Fibroblast of the conjunctiva (primary cell): Measurements from ENCODE around the gene USP32.

ENCODE experiments used
- DNase-seq: peaks from one replicate; pipeline ENCODE4 v3.0.0-alpha.2; 2010; ENCODE audit warnings: low read depth

The USP32 gene

GRCh38 chr17:60154616-60155426 is 237.1 kb downstream of the USP32 start:
- peak; percentile 90 for DNase-seq

GRCh38 chr17:60153606-60154390 is 238.1 kb downstream of the USP32 start:
- no peak for DNase-seq

DNA sequence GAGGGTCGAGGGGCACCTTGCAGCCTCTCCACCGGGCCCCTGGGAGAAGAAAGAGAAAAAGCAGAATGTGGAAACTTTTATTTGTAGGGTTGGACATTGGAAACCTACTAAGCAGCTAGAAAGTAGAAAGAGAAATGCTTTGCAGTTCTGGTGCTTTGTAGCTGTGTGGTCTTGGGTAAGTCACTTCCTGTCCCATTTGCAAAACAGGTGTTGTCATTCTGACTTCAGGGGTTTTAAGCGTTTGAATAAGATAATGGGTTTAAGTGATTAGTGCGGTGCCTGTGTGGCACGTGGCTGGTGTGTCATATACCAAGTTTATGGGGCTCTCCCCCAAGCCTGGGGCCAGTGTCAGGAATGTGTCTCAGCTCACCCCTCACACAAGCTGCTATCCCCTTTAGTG is 240.6 kb downstream of the USP32 start:
- no peak for DNase-seq

GRCh38 chr17:60149691-60150582 is 242.0 kb downstream of the USP32 start, which contains the start of gene CA4:
TSS of gene CA4 (plus strand) at chr17:60149973. CDS start at chr17:60150035, 62 bp downstream.
- DNase-seq: no peak

- DNase-seq: no peak
These were observed 243.6 kb downstream of the USP32 start for GRCh38 chr17:60148373-60148772.

- no peak for DNase-seq
These were observed 244.2 kb downstream of the USP32 start for GRCh38 chr17:60147553-60148223.

- DNase-seq: no peak
These were observed 245.7 kb downstream of the USP32 start for GRCh38 chr17:60146206-60146605.

DNA sequence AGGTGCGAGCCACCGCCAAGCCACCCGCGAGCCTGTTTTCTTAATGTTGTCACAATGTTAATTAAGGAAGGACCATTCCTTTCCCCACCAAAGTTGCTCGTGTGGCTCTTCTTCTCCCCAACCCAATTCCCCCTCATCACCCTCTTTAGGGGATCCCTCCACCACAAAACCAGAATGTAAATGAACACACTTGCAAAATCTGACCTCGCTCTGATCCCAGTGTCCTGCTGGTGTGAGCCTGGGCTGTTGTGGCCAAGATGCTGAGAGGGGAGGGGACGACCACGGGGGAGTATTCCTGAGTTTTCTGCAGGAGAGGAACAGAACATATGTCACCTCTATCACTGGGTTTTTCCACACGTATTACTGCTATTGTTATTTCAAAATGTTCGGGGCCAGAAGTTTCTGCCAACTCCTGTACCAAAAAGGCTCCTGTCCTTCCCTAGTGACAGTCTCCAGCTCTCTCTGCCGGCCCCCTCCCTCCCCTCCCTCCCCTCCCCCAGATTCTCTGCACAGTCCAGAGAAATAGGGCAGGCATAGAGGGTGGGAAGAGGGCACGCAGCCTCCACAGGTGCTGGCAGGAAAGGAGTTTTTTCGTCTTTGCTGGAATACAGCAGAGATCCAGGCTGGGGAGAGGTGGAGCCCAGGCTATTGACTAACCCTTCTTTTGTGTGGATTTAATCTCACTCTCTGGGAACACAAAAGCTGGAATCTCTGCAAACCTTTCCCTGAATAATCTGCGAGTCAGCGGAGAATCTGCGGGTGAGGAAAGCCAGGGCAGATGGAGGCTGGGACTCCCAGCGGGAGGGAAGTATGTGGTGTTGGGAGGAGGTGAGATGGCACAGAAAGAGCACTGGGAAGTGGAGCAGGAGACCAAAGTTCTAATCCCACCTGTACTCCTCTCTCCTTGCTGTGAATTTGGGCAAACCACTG is 246.7 kb downstream of the USP32 start:
- no peak for DNase-seq

DNA sequence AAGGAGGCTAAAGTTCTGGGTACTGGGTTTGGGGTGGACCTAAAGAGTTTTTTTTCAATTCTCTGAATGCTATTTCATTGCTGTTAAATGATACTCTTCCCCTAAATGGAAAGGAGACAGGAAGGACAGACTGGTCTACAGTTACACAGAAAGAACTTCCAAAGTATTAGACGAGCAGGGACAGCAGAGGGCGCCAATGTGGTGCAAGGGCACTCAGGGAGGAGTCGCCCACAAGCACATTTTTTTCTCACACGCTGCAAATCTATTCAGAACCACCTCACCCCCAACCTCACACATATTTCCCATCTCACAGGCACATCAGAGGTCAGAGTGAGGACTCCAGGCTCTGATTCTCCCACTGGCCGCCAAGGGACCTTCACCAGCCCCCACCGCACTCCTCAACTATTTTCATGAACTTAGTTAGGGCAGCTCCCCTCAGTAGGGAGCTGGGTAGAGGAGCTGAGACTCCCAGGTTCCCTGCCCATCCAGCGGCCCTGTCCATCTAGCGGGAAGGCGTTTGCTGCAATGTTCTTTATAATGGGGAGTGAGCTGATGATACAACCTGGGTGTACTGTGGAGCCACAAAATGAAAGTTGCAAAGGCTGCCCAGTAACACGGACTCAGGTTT is 248.9 kb downstream of the USP32 start:
- peak; percentile 83 for DNase-seq

GRCh38 chr17:60141111-60142018 is 250.6 kb downstream of the USP32 start:
- DNase-seq: no peak

- peak; percentile 27 for DNase-seq
These were observed 252.3 kb downstream of the USP32 start for GRCh38 chr17:60139438-60140285.

DNA sequence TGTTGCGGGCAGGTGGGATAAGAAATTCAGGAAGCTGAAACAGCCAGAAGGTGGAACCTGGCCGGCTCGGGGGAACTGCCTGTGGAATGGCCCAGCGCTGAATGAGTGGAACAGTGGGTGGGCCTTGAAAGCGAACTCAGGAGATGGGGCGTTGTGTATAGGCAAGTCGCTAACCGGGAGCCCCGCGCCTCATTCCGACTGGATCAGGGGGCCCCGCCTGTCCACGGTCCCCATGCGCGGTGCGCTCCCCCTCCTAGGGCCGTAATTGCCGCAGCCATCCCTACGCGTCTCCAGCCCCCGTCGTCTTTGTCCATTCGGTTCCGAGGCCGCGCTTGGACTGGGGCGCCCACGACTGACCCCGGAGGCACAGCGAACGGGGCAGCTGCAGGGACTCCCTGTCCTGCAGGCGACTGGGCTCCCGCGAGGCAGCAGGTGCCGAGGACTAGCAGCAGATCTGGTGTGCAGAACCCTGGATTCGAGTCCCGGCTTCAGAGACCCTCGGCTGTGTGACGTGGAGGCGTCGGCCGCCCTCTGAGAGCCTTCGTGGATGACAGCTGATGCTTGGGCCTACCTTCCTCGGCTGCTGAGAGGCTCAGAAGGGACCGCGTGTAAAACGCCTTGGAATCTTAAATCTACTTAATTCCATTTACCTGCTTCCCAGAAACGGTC is 253.0 kb downstream of the USP32 start:
- DNase-seq: no peak

- no peak for DNase-seq
These were observed 254.2 kb downstream of the USP32 start for GRCh38 chr17:60137731-60138130.

DNA sequence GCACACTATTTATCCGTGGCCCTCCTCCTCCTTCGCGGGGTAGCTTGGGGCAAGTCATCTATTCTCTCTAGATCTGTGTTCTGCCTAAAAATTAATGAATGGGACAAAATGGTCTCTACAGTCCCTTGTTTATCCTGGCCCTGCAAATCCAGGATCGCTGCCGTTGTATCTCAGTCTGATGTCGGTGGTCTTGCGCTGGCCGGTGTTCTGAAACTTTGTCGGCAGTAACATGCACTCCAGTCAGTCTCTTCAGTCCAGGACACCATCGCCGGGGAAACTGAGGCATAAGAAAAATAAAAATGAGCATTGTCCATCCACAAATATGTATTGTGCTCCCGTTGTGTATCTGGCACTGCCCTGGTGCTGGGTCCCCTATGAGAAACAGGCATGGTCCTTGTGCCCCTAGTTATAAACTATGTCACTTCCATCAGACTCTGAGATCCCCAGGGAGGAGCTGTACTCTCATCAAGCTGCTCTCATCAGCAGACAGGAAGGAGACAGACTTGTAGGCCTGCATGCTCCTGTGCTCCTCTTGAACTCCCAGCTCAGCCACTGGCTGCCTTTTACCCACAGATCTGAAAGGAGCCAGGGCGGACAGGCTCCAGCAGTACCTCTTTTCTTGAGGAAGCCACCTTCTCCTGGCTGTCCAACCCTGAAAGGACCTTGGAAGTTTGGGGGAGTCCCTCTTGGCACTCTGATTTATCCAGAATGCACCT is 255.8 kb downstream of the USP32 start:
- no peak for DNase-seq

- peak; percentile 78 for DNase-seq
These were observed 256.6 kb downstream of the USP32 start for GRCh38 chr17:60135151-60135950.
